DMS53 (cell line): ENCODE data around the gene NALF2.

Experiments used
- DNase-seq: peaks from one replicate; lab custom pipeline; 2025; lab: John Stamatoyannopoulos, UW

Gene NALF2

DNA sequence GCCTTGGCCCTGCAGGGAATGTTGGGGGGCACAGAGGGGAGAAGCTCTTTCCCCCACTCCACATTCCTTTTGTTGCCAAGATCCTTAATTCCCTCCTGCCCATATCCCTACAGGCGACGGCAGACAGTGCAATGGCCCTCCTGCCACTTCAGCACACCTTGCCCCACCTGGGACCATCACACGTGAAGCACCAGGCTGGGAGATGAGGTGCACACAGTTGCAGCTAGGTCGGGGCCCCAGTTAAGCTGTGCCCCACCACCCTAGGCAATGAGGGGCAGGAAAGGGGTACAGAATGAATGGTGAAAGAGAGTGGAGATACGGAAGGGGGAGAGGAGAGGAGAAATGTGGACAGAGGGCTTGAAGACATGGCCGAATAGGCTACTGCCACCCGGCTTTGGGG, 26.2 kb downstream of the NALF2 start:
- DNase-seq: no peak

DNA sequence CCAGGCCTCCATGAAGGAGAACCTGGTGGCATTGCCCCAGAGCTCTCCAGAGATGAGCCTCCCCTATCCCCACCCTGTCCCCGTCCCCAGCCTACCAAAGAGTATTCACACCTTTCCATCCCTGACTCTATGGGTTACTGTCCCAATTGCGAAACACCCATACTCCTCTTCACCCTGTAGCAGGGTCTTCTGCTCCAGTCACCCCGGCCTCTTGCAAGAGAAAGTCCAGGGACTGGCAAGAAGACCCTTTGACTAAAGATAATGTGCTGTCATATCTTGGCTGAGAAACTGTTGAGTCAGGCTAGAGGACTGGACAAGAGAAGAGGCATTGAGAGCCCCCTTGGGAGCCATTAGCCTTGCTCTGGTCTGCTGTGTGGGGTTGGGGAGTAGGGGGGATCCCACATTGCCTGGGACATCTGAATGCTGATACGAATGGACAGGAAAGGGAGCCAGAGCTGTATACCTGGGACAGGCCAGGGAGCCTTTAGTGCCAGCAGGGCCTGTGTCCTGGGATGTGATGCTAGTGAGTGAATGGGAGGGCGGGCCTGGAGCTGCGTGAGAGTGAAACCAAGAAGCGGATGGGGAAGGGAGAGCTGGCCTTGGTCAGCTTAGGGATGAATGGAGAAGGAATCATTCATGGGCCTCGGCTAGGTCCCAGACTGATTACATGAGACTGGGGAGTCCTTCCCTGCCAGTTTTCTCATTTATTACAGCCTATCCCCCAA, 27.1 kb downstream of the NALF2 start:
- no peak for DNase-seq

DNA sequence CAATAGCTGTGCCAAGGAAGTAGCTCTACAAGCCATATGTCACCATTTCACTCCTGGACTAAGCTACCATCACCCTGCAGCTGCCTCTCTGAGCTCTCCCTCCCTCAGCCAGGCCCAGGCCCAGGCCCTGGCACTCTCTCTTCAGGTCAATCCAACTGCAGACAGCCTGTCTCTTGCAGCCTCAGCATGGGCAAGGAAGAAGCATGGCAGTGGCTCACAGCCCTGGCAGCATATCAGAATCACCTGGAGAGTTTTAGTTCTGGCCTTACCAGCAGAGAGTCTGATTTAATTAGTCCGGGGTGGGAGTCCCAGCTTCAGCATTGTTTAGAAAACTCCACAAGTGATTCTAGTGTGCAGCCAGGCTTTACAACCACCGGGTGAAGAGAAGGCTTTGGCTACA, 31.5 kb downstream of the NALF2 start:
- DNase-seq: peak; percentile 20

DNA sequence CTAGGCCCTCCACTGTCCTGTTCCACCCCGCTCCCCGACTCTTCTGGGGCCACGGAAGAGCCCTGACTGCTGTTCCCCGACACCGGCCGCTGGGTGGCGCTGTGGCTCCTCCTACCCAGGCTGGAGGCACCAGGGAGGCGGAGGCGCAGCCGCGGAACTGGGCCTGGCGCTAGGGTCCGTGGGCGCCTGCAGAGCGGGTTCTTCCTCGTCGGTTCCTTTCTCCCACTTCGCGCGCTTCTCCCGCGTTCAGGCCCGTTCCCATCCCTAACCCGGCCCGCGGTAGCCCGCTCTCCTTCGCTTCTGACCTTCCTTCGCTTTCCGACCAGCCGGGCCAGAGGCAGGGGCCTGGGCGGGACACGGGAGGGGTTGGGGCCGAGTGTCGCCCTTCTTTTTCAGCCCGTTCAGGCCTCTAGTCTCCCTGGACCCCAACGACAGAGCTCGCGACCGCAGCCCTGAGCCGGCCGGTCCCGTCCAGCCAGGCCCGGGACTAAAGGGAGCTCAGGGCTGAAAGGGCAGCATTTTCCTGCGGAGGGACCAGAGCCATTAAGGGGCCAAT, 34.3 kb downstream of the NALF2 start:
- DNase-seq: peak; percentile 80

GRCh38 chrX:69539437-69539836, 35.3 kb downstream of the NALF2 start:
- DNase-seq: peak; percentile 54

DNA sequence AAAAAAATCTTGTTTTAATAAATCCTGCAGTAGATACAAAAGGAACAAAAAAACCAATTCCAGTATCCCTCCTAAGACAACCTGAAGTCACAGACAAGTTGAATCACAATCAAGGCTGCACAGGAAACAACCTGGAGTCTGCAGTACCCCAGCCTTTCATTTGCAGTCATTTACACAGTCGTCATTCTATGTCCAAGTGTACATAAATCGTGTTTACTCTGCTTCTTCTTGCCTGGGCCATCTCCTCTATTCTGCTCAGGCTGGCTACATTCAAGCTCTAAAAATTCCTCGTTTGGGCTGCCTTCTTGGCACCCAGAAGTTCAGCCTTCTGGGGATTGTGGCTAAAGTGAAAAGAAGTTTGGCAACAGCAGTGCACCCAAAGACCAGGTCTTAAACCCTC, 37.8 kb downstream of the NALF2 start:
- DNase-seq: peak; percentile 34

- no peak for DNase-seq
Observed at GRCh38 chrX:69543572-69543971, 39.4 kb downstream of the NALF2 start.

GRCh38 chrX:69546417-69546816, 42.3 kb downstream of the NALF2 start:
- peak; percentile 27 for DNase-seq

DNA sequence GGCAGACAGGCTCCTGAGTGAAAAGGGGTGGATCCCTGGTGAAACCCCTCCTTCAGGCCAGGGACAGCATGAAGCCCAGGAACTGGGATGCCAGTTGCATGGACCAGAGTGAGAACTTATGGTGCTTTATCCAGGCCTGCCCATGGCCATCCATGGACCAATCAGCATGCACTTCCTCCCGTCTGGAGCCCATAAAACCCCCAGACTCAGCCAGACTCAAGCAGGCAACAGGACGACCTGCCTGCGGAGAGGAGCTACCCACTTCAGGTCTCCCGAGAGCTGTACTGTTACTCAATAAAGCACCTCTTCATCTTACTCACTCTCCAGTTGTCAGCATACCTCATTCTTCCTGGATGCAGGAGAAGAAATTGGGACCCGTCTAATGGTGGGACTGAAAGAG, 42.9 kb downstream of the NALF2 start:
- no peak for DNase-seq

DNA sequence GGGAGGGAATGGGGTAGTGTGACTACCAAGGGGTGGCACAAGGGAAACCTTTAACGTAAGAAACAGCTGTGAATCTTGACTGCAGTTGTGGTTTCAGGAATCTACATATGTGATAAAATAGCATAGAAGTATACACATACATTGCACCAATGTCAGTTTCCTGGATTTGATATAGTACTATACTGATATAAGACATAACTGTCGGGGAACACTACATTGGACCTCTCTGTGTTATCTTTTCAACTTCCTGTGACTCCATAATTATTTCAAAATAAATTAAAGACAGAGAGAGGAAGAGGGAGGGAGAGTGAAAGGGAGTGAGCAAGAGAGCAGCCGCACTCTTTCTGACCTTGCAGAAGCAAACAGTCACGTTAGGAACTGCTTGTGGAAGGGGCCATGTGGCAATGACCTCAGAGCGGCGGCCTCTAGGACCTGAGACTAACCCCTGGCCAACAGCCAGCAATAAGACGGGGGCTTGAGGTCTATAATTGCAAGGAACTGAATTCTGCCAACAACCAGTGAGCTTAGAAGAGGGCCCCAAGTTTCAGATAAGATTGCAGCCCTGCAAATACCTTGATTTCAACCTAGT, 47.4 kb downstream of the NALF2 start:
- no peak for DNase-seq

DNA sequence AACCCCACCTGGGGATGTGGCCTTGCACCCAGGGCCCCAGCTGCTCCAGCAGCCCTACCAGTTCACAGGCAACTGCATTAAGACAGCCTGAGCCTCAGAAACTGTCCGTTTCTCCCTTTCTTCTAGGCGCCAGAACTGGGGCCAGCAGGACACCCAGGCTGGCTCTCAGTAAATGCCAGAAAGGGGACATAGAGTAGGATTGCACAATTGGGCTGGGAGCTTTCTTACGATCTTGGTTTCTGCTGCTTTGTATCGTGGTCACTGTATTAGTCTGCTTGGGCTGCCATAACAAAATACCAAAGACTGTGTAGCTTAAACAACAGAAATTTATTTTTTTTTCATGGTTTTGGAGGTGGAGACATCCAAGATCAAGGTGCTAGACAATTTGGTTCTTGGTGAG, 48.4 kb downstream of the NALF2 start:
- no peak for DNase-seq
